ENCODE measurements around the gene RAB36.

Gene RAB36

GRCh38 chr22:23140385-23140784, 4.9 kb upstream of the RAB36 start:
- no peak overlapping the region for H3K4me3 ChIP-seq (ENCODE audit: low read length)
- TF ChIP-seq, protein P1, sequence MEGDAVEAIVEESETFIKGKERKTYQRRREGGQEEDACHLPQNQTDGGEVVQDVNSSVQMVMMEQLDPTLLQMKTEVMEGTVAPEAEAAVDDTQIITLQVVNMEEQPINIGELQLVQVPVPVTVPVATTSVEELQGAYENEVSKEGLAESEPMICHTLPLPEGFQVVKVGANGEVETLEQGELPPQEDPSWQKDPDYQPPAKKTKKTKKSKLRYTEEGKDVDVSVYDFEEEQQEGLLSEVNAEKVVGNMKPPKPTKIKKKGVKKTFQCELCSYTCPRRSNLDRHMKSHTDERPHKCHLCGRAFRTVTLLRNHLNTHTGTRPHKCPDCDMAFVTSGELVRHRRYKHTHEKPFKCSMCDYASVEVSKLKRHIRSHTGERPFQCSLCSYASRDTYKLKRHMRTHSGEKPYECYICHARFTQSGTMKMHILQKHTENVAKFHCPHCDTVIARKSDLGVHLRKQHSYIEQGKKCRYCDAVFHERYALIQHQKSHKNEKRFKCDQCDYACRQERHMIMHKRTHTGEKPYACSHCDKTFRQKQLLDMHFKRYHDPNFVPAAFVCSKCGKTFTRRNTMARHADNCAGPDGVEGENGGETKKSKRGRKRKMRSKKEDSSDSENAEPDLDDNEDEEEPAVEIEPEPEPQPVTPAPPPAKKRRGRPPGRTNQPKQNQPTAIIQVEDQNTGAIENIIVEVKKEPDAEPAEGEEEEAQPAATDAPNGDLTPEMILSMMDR (IDR thresholded peaks at IDR 0.05; ENCODE audit: insufficient read depth, low read depth, low read length, missing control alignments), result no peak
- DNase-seq (ENCODE audit: low read depth), result no peak

GRCh38 chr22:23142546-23143105, 2.7 kb upstream of the RAB36 start:
- no peak overlapping the region for H3K4me3 ChIP-seq (ENCODE audit: low read length)
- TF ChIP-seq, protein P1 (IDR thresholded peaks at IDR 0.05; ENCODE audit: insufficient read depth, low read depth, low read length, missing control alignments), result no peak
- DNase-seq (ENCODE audit: low read depth), result no peak

DNA sequence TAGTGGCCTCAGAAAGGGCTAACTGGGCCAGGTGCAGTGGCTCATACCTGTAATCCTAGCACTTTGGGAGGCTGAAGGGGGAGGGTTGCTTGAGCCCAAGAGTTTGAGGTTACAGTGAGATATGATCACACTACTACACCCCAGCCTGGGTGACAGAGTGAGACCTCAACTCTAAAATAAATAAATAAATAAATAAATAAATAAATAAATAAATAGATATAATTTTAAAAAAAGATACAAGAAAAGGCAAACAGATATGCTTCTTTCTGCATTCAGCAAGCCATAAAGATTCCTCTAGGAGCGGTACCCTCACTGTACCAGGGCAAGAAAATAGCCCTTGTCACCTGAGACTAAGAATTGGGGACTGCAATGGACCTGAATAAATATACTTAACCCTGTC, 2.2 kb upstream of the RAB36 start:
- DNase-seq (ENCODE audit: low read depth), result no peak
- no peak overlapping the region for H3K4me3 ChIP-seq (ENCODE audit: low read length)
- TF ChIP-seq, protein P1 (IDR thresholded peaks at IDR 0.05; ENCODE audit: insufficient read depth, low read depth, low read length, missing control alignments), result no peak

GRCh38 chr22:23144432-23144831, 845 bp upstream of the RAB36 start:
- no peak for DNase-seq (ENCODE audit: low read depth)
- H3K4me3 ChIP-seq (ENCODE audit: low read length), result no peak overlapping the region
- TF ChIP-seq, protein P1 (IDR thresholded peaks at IDR 0.05; ENCODE audit: insufficient read depth, low read depth, low read length, missing control alignments), result no peak

DNA sequence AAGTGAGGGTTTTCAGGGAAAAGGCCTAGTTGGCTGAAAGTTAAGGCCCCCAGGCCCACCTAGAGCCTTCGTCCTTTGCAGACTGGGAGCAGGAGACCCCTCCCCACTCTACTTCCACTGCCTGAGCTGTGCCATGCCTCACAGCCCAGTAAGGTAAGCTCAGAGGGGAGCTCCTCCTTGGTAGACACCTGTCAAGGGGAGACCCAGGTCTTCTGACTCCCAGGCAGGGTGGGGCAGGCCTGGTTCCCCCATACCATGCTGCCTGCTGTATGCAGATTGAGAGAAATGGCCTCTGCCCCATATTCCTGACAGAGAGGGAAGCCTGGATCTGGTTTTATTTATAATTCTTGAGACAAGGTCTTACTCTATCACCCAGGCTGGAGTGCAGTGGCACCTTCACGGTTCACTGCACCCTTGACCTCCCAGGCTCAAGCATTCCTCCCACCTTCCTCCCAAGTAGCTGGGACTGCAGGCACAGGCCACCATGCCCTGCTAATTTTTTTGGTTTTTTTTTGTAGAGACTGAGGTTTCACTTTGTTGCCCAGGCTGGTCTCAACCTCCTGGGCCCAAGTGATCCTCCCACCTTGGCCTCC, 697 bp downstream of the RAB36 start:
- no peak for DNase-seq (ENCODE audit: low read depth)
- peak overlapping the region; percentile 43 for H3K4me3 ChIP-seq (ENCODE audit: low read length)
- TF ChIP-seq, protein P1 (IDR thresholded peaks at IDR 0.05; ENCODE audit: insufficient read depth, low read depth, low read length, missing control alignments), result no peak

GRCh38 chr22:23146478-23147205, 1.4 kb downstream of the RAB36 start:
- DNase-seq (ENCODE audit: low read depth), result no peak
- no peak overlapping the region for H3K4me3 ChIP-seq (ENCODE audit: low read length)
- TF ChIP-seq, protein P1 (IDR thresholded peaks at IDR 0.05; ENCODE audit: insufficient read depth, low read depth, low read length, missing control alignments), result no peak
